Stimulated activated CD4-positive, alpha-beta T cell treated with anti-CD3 and anti-CD28 coated beads, TNF-alpha, amount 100 ng/mL, for 48 hours (primary cell): ENCODE data around the gene ATP6V1B1.

Source experiments
- DNase-seq, 3 donors: peaks; one replicate each; pipeline ENCODE4 v3.0.0-alpha.2; 2020; ENCODE audit warnings: low read depth in 3 of 3

The ATP6V1B1 gene

DNA sequence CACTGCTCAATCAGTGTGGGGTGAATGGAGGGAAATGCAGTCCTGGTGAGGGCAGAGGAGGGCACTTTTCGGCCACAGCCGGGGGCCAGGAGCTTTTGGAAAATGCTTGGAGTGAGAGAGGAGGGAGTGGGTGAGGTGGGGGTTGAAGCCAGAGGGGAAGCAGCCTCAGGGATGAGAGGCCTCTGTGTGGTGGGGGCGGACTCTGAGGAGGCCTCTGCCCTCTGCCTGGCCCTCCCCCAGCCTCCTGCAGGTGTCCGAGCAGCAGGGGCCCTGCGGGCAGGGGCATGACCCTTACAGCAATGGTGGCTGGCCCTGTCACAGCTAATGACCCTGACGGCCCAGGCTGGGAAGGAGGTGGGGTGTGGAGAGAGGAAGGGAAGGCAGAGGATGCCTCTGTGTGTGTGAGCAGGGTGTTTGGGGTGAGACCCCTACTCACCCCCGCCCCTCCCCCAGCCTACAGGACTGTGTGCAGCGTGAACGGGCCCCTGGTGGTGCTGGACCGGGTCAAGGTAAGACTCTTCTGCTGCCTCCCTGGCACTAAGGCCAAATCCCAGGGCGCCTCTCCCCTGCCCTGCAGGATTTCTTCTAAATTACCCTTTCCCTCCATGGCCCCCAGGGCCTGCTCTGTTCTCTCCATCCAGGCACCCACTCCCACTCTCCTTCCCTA lies 7.6 kb downstream of the ATP6V1B1 start:
- no peak for DNase-seq

DNA sequence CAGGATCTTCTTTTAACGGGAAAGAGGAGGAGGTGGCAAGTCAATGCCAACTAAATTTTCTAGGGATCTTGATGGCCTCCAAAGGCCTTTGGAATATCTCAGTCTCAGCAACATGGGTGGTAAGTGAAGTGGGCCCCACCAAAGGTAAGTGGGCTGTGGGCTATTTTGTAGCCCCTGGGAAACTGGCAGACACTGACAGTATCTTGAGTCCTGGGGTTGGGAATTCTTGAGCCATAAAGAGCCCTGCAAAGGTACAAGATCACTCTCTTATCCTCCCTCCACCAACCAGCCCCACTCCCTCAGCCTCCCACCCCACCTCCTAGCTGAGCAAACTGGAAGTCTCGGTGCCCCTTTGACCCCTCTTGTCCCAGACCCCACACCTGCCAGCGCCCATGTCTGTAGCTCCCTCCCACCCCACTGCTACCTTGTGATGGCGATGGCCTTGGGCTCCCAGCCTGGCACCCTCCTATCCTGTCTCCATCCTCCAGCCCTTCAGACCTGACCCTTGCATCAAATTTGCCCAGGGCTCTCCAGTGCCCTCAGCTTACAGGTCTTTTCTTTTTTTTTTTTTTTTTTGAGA lies 8.5 kb downstream of the ATP6V1B1 start:
- DNase-seq, result no peak

DNA sequence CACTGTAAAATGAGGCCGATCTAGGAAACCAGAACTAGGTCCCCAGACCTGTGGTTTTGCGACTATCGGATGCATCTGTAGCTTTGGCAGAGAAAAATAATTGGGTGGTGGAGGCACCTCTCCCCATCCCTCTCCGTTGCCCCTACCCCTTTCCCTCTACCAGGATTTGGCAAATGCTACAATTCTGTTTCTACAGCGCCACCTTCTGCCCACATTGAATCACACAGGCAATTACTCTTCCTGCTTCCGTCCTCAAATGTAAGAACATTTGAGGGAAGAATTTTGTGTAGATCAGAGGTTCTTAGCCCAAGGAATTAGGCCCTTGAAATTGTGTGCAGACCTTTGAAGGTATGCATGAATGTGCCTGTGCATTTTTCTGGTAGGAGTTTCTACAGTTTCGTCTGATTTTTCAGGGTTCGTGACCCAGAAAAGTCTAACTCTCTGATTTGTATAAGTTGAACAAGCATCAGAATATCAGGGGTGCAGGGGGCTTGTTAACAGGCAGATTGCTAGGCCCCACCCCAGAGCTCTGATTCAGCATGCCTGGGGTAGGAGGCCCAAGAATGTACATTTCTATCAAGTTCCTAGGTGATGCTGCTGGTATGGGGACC lies 11.2 kb downstream of the ATP6V1B1 start:
- DNase-seq, result peak in 2 of 3 donors; percentile 32 to 41

DNA sequence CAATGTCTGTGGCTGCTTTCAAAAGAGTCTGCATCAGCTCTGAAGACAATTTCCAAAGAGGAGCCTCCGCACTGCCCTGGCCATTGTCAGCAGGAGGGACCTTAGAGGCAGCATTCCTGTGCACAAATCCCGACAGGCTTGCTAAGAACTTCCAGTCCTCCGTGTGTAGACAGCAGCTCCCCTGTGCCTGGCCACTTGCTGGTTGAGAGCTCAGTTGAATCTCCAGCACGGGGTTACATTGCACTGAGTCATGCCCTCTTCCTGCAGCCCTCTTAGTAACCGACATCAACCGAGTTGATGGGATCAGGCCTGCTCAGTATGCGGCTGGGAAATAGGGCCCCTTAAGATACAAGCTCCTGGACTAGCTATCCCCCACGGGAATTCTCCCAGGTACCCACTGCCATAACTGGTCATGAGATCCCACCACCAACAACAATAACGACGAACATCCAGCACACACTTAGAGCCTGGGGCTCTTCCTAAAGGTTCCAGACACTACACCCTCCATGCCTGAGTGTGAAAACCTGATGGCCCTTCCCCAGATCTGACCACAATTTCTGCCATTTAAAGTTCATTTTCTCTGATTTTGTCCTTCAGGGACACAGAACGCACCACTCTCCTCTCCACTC lies 12.0 kb downstream of the ATP6V1B1 start:
- DNase-seq, result no peak

DNA sequence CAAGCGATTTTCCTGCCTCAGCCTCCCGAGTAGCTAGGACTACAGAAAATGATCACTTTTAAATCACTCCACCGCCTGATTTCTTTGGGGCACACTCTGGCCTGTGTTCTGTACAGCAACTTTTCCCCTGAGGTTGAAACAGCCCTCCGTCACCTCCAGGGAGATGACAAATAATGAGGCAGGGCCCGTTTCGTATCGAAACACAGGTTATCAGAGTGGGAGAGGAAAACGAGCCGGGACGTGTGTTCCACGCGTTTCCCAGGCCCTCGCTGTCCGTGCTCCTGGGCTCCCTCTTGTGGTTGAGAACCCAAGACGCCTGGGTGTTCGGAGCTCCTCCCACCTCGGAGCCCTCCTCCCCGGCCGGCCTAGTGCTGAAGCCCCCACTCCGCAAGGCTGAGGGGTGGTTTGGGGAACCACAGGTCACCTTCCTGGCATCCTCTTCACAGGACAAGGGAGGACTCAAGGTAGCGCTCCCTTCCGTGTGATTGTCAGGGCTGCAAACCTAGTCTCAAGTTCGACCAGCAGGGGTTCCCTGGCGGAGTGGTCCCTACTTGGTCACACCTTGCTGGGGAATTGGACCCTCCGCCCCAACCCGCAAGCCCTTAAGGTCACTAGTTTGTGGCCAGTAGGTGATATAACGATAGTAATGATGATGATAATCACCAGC lies 12.8 kb downstream of the ATP6V1B1 start:
- DNase-seq, result peak; percentile 63 to 84 (median 71)

DNA sequence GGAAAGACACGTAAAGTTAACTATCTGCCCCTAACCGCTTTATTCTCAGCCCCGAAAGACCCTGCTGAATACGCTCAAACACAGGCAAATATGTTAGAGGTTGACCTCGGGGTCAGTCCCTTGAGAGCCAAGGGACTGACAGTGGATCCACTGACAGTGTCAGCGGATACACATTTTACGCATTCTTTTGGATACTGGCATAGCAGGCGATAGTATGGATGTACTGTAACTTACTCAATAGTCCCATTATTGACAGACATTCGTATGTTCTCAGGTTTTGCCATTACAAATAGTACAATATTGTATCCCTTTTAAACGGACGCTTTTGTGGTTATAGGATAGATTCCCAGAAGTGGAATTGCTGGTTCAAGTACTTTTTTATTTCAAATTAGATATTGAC lies 13.4 kb downstream of the ATP6V1B1 start:
- no peak for DNase-seq

DNA sequence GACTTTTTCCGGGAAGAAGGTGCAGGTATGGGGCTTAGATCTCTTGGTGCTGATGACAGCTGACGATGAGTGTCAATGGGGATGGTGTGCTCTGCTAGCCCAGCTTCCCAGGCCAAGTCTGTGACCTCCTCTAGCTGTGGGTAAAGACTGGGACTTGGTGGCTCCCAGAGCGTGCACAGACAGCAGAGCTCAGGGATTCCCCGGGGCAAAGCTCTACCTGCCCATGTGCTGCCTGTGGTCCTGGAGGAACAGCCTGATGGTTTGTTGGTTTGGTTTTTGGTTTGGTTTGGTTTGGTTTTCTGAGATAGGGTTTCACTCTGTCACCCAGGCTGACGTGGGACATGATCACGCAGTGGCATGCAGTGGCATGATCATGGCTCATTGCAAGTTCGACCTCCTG lies 19.2 kb downstream of the ATP6V1B1 start:
- DNase-seq, result no peak

DNA sequence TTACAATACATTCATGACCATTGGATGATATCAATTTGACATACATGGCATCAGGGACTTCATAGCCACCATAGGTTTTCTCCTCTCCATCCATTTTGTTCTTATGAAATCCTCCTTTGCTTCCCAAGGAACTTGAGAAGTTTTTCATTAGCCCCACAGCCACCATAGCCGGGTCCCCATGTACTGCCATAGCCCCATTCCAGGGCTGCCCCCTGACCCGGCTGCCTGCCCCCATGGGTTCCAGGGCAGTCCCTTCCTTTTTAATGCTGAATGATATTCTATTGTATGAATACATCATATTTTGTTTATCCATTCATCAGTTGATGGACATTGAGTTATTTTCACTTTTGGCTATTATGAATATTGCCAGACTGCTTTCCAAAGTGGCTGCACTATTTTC lies 20.4 kb downstream of the ATP6V1B1 start:
- no peak for DNase-seq

DNA sequence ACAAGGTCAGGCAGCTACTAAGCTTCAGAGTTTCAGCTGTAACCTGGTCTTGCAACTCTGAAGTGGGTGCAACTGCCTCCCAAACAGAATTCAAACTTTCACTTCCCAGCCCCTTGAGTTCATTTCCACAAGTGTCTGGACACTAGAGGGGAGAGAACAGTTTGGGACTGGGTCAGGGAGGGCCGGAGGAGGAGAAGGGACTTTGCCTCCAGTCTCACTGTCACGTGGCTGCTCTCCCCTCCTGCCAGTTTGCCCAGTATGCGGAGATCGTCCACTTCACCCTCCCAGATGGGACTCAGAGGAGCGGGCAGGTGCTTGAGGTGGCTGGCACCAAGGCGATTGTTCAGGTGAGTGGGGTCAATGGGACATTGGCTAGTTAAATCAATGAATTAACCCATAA lies 22.1 kb downstream of the ATP6V1B1 start:
- no peak for DNase-seq

DNA sequence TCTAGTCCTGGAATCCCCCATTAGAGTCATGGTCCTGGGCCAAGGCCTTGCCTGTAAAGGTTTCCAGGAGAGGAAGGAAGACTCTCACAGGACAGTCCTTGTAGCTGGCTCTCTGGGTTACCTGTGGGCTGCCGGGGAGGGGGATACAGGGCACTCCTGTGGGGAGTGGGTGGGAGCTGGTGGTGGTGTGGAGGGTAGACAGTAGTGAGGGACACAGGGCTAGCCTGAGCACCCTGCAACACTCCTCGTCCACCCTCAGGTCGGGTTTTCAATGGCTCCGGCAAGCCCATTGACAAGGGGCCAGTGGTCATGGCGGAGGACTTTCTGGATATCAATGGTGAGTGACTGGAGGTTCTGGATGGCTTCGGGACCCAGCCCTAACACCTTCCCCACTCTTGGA lies 23.1 kb downstream of the ATP6V1B1 start:
- no peak for DNase-seq

DNA sequence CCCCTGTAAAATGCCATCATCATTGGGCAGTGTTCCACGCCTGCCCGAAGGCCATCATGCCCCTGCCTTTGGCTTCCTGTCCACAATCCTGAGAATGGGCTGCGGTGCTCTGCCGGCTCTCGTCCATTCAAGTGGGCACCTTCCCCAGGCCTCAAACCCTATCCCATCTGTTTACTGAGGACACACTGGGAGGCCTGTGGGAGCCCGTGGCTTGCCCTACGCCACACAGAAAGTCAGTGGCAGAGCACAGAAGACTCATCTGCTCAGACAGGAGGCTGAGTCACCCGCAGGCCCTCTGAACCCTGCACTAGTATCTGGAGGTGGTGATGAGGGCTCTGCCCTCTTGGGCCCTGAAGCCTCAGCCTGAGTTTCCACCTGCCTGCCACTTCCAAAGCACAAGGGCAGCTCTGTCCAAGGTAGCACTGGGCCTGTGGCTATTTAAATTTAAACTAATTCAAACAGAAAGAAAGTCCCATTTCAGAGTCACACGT lies 23.6 kb downstream of the ATP6V1B1 start:
- no peak for DNase-seq

DNA sequence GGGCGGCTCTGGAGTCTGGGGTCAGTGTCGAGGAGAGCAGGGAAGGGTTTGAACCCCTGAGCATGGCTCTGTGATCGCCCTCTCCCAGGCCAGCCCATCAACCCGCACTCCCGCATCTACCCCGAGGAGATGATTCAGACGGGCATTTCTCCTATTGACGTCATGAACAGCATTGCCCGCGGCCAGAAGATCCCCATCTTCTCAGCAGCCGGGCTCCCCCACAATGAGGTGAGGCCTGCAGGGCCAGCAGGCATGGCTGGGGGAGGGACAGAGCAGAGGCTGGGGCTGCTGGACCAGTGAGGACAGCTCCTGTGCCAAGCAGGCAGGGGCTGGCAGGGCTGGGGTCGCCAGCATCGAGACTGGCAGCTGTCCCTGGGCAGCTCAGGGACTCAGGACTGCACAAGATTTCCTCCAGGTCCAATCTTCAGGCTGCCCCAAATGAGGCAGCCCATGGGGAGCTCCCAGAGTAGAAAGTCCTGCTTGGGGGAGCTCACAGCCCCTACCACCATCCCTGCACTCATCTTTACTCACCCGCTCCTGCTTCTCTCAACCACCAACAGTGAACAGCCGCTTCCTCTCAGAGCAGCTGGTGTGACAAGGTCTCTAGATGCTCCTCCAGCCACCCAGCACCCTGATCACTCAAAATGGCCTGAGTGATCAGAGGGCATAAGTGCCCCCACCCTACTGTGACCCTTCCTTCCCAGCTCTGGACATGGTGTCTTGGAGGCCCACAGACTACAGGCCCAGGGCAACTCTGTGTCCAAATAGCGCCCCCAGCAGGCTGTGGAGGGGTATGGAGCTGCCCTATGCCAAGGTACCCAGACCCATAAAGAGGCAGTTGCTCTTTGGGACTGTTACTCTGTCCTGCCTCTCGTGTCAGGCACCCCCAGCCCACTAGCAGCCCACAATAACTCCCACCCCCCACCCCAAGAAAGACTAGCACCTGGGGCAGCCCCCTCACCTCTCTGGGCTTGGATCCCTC lies 24.4 kb downstream of the ATP6V1B1 start:
- DNase-seq, result no peak

DNA sequence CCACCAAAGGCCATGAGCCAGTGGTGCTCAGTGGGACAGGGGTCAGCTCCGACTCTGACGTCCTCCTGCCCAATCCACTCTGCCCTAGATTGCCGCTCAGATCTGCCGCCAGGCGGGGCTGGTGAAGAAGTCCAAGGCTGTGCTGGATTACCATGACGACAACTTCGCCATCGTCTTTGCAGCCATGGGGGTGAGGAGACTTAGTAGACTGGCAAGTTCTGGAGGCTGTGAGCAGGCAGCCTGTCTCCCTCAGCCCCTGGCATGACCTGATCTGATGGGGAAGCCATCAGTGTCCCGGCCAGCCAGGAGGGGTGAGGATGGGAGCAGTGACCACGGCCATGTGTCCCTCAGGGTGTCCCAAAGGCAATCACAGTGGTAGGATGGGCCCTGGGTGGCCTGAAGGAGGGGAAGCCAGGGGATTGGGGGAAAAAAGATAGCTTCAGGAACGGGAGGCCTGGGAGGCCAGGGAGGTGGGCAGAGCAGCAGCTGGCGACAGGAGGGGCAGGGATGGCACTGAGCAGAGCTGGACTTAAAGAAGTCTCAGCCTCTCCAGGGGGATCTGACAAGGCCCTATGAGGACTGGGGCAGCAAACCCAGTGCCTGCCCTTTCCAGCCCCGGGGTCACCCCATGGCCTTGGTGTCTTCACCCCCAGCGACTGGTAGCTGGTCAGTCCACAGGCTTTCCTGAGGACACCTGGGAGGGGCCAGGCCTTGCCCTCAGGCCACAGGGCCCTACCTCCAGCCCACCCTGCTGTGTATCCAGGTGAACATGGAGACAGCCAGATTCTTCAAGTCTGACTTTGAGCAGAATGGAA lies 25.3 kb downstream of the ATP6V1B1 start:
- DNase-seq, result no peak

DNA sequence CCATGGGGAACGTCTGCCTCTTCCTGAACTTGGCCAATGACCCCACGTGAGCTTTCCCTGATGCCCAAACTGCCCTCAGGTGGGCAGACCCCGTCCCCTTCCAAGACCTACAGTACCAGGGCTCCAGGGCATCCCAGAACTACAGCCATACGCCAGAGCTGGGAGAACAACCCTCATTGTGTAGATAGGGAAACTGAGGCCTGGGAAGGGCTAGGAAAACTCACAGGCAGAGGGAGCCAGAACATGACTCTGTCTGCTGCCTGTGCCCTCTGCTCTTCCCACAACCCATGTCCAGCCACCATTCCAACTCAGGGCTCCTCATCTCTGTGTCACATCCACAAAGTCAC lies 25.9 kb downstream of the ATP6V1B1 start:
- no peak for DNase-seq

DNA sequence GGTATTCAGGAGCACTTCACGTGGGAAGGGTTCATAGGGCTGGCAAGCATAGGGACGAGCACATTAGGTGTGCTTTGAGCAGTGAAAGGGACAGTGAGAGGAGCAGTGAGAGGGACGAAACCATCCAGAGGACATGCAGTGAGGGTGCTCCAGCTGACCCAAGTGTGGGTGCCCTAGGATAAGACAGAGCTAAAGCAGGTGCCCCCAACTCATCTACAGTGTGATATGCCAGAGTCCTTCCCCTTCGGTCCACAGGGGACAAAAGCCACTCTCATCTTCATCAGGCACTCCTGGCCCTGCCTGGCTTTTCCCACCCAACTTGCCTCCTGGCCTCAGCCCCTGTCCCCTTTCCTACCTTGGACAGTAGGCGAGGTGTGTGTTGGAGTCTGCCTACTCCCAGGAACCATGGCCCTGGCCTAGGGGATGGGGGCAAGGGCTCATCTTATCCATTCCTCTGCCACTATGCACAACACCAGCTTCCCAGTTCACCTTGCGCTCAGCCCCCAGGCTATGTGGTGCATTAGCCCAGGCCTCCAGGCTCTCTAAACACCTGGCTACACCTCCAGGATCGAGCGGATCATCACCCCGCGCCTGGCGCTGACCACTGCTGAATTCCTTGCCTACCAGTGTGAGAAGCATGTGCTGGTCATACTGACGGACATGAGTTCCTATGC lies 26.6 kb downstream of the ATP6V1B1 start:
- DNase-seq, result no peak

DNA sequence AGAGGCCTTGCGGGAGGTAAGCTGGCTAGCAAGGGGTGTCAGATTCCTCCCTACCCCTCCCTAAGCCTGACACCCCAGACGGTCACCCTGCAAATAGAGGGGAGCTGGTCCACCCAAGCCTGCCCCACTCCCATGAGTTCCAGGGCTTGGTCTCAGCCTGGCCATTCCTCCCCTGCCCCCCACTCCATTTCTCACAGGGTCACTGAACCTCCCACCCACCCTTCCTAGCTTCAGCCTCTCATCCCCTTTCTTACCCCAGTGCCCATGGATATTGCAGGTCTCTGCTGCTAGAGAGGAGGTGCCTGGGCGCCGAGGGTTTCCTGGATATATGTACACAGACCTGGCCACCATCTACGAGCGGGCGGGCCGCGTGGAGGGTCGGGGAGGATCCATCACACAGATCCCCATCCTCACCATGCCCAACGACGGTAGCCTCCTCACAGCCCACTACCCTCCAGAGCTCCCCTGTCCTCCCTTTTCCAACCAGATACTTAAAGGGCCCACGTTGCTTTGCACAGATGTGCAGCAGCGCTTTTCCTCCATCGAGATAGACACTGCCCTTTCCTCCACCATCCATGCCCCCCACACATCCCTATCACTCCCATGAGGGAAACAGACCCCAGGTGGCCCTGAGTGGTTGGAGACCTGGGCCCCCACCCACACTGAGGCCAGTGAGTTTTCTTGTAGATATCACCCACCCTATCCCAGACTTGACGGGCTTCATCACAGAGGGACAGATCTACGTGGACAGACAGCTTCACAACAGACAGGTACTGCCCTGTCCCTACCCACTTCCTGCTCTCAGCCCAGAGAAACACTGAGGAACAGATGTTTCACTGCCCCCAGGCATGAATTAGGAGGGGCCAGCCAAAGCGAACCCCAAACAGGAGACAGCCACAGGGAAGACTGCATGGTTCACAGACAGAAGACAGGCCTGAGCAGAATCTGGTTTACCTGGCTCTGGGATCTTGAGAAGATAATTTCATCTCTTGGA lies 27.5 kb downstream of the ATP6V1B1 start:
- DNase-seq, result no peak

DNA sequence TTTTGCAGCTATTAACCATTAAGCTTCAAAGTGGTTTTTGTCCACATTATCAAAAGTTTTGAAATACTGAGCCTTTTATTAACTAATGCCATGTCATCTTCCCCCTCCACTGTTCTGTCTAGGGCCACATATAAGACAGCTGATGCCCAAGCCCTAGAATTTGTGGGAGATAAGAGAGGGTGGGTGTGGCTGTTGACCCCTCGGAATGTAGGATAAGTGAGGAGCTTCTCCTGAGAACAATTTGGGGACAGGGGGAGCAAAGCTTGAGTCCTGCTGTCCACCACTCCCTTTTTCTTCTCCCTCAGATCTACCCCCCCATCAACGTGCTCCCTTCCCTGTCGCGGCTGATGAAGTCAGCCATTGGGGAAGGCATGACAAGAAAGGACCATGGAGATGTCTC lies 28.4 kb downstream of the ATP6V1B1 start:
- no peak for DNase-seq

DNA sequence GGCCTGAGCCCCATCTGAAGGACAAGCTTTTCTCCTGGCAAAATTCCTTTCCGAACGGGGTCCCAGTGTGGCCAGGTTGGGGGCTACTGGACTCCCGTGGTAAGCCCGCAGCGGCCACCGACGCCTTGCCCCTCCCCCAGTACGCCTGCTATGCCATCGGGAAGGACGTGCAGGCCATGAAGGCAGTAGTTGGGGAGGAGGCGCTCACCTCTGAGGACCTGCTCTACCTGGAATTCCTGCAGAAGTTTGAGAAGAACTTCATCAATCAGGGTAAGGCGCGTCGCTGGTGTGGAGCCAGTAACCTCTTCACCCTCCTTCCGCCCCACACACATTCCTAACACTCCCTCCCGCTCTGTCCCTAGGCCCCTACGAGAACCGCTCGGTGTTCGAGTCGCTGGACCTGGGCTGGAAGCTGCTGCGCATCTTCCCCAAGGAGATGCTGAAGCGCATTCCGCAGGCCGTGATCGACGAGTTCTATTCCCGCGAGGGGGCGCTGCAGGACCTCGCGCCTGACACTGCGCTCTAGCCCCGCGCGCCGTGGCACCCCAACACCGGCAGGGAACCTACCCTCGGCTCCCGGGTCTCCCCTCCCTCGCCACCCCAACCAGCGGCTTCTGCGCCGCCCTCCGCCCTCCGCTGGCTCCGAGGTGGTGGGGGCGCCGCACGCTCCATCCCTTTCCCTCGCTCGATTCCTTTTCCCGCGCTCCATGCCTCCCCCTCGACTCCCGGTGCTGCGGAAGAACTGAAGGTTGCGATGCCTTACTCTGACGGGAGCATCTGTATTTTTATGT lies 29.1 kb downstream of the ATP6V1B1 start:
- DNase-seq, result peak; percentile 64 to 81 (median 68)
